ENCODE results near the gene EHMT1.
"Not testable (repeated sequence)": the region's sequence is repeated elsewhere in the genome, so short reads cannot be mapped to it uniquely, and the experiment has no call there.

Gene EHMT1

GRCh38 chr9:137720571-137721110, 101.8 kb downstream of the EHMT1 start:
- DNase-seq, result no peak

GRCh38 chr9:137721479-137721878, 102.7 kb downstream of the EHMT1 start:
- no peak for DNase-seq

DNA sequence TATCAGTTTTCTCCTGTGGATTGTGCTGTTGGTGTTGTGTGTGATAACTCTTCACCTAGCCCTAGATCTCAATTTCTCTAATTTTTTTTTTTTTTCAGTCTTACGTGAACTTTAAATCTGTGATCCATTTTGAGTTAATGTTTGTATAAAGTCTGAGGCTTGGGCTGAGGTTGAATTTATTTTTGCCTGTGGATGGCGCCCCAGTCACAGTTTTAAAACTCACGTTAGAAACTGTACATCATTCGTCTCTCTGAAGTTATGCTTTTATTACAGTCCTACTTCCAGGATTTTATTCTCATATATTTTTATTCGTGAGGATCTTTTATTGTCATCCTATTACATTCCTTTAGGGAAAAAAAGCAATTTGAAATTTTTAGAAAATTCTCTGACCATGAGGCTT, 103.1 kb downstream of the EHMT1 start:
- no peak for DNase-seq

GRCh38 chr9:137722481-137722880, 103.7 kb downstream of the EHMT1 start:
- DNase-seq, result no peak

GRCh38 chr9:137723356-137723755, 104.6 kb downstream of the EHMT1 start:
- DNase-seq, result not testable (repeated sequence)

DNA sequence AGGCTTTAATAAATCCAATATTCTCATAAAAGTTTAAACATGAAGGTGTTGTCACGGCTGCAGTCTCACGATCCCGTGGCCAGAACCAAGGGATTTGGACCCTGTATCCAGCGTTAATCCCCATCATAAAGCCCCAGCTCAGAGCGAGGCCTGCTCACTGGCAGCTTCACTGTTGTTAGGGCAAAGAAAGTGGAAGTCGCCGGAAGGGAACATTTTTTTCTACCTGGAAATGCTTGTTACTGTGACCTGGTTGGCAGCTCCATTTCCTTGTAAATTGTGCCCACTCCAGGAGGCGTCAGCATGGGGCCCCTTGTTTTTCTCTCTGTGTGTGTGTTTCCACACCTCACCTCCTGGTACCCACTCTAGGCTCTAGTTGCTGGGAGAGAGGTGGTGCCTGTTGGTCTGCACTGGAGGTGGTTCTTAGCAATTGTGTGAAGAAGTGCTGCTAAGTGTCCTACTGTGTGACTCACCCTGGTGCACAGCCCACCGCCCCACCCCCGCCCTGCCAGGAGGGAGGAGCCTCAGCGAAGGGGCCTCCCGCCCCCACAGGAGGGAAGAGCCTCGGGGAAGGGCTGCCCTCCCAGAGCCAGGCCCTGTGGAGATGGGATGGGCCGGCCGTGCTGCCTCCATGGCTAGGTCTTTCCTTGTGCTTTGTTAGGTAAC, 105.1 kb downstream of the EHMT1 start:
- no peak for DNase-seq

DNA sequence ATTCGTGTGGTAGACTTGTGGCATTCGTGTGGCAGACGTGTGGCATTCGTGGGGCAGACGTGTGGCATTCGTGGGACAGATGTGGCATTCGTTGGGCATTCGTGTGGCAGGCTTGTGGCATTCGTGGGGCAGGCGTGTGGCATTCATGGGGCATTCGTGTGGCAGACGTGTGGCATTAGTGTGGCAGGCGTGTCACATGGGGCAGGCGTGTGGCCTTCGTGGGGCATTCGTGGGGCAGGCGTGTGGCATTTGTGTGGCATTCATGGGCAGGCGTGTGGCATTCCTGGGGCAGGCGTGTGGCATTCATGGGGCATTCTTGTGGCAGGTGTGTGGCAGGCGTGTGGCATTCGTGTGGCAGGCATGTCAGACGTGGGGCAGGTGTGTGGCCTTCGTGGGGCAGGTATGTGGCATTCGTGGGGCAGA, 106.0 kb downstream of the EHMT1 start:
- no peak for DNase-seq

DNA sequence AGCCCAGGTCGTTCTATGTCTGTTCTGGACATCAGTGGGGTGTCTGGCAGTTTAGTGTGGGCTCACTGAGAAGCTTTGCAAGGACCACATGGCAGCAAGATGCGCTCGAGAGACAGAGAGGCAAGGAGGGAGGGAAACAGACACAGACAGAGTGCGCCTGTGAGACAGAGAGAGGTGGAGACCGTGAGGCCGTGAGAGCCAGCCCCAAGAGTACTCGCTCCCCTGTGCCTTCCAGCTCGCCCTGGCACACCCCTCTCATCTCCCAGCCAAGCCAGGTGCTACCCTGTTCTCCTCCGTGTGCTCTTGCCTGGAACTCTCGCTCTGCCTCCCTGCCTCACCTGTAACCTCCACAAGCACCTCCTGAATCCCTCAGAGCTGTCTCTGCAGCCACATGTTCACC, 106.8 kb downstream of the EHMT1 start:
- DNase-seq, result no peak

GRCh38 chr9:137726336-137726735, 107.5 kb downstream of the EHMT1 start:
- not testable (repeated sequence) for DNase-seq

- no peak for DNase-seq
Observed at GRCh38 chr9:137726764-137727163, 108.0 kb downstream of the EHMT1 start.

DNA sequence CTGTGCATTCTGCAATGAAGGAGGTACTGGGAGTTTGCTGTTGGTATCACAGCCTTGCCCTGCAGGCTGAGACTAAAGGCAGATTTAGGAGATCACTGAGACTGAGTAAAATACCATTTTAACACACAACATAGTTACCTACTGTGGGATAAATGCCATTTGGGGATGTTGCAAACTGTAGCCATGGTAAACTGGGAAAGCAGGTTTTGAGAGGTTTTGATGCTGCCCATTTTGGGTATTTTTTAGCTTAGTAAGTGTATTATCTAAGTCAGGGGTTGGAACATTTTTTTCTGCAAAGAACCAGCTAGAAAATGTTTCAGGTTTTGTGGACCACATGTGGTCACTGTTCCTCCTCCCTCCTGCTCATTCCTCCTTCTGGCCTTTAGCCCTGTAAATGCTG, 108.9 kb downstream of the EHMT1 start:
- no peak for DNase-seq

DNA sequence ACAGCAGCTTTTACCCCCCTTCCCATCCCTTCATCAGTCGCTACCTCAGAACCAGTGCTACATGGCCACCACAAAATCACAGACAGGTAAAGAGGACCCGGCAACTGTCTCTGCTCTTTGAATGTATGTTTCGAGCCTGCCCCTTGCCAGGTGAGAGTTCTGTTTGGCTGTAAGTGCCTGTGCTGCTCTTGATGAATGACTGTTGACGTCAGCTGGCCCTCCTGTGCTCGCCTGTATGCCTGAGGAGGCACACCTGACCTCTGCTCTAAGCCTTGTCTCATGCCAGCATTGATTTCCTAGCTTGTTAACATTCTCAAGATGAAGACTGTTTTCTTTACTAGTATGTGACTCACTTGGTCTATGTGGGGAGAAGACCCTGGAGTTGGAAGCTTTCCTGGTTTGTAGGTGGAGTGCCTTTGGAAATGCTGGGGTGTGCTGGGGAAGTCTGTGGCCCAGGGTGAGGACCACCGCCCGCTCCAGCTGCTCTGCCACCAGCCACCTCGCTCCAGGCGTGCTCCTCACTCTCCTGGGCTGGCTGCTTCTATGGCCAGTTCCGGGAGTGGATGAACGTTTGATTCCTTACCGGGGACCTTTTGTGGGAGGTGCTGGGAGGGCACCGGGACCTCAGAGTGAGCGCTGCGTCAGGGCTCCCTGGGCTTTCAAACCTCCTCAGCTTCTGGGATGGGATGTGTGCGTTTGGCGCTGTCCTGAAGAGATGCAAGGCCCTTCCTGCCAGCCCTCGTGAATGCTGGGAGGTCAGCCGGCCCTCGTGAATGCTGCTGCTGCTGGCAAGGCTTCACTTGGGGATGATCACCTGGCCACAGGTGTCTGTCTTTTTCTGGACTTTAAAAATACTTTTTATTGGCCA, 109.9 kb downstream of the EHMT1 start:
- DNase-seq, result no peak

DNA sequence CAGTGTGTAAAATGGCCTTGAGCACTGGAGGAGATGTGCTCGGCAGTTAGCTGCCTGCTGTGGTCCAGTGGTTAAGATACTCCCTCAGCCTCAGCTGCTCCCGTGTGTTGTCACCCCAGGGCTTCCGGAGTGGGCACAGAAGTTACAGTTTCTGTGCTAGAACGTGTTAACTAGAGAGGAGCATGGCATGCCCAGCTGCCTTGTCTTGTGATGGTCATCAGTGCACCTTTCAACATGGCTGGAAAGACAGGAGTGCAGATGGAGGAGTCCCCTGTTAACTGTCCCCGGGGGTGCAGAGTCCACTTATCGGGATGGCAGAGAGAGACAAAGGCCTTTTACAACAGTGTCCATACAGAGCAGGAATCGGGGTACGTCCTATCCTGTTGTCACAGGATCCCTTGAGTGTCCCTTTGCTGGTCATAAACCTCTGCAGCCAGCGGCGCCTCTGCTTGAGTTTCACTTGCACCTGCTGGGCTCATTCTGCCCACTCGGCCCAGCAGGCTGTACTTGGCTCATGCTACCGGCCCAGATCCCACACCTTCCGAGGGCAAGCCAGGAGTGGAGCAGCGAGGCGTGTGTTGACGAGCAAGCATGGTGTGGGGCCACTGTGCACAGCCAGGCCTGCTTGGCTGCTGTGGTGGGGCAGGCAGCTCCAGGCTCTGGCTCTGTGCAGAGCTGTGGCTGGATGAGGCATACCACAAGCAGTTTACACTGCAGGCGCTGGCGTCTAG, 112.6 kb downstream of the EHMT1 start:
- no peak for DNase-seq

- DNase-seq, result no peak
Observed at GRCh38 chr9:137731947-137732813, 113.4 kb downstream of the EHMT1 start.

DNA sequence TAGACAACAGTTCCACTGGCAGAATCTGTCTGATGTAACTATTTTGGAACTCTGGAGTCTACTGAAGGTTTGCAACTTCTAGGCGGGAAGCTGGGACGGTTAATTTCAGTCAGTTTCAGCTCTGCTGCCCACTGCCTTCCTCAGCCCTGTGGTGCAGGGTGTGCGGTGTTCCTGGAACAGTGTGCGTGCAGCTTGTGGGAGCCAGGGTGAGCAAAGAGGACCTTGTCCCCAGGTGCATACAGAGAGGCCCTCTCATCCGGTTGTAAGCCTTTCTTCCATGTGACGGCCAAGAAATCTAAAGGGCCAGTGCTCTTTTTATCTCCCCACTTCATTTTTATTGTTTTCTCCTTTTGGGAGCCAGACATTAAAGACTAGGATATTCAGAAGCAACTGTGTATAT, 114.6 kb downstream of the EHMT1 start:
- no peak for DNase-seq

DNA sequence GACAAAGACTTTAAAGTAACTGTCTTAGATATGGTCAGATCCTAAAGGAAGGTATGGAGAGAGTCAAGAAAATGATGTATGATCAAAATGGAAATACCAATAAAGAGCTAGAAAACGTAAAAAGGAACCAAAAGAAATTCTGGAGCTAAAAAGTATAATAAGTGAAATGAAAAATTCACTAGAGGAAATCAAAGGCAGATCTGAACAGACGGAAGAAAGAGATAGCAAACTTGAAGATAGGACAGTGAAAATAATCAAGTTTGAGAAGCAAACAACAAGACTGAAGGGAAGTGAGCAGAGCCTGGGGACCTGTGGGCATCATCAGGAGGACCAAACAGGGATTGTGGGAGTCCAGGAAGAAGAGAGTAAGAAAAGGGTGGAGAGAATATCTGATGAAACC, 115.4 kb downstream of the EHMT1 start:
- no peak for DNase-seq

DNA sequence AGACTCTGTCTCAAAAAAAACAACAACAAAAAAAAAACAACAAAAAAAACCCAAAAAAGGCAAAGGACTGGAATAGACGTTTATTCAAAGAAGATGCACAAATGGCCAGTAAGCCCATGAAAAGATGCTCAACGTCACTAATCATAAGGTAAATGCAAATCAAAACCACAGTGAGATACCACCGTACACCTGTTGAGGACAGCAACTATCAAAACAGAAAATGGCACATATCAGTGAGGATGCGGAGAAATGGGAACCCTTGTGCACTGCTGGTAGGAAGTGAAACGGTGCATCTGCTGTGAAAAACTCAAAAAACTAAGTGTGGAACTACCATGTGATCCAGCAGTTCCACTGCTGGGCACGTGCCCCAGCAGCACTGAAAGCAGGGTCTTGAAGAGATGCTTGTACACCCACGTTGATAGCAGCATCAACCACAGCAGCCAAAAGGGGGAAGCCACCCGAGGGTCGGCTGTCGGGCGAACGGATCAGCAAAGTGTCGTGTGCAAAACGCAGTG, 119.4 kb downstream of the EHMT1 start:
- not testable (repeated sequence) for DNase-seq

DNA sequence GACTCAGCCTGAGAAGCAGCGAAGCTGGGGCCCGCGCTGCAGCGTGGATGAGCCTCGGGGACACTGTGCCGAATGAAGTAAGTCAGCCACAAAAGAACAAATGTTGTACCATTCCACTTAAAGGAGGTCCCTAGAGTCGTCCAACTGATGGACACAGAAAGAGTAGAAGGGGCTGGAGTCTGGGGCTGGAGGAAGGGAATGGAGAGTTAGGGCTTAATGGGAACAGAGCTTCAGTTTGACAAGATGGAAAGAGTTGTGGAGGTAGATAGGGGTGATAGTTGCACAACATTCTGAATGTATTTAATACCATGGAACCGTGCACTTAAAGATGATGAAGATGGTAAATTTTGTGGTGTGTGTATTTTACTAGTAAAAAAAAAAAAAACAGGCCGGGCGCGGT, 119.9 kb downstream of the EHMT1 start:
- no peak for DNase-seq

DNA sequence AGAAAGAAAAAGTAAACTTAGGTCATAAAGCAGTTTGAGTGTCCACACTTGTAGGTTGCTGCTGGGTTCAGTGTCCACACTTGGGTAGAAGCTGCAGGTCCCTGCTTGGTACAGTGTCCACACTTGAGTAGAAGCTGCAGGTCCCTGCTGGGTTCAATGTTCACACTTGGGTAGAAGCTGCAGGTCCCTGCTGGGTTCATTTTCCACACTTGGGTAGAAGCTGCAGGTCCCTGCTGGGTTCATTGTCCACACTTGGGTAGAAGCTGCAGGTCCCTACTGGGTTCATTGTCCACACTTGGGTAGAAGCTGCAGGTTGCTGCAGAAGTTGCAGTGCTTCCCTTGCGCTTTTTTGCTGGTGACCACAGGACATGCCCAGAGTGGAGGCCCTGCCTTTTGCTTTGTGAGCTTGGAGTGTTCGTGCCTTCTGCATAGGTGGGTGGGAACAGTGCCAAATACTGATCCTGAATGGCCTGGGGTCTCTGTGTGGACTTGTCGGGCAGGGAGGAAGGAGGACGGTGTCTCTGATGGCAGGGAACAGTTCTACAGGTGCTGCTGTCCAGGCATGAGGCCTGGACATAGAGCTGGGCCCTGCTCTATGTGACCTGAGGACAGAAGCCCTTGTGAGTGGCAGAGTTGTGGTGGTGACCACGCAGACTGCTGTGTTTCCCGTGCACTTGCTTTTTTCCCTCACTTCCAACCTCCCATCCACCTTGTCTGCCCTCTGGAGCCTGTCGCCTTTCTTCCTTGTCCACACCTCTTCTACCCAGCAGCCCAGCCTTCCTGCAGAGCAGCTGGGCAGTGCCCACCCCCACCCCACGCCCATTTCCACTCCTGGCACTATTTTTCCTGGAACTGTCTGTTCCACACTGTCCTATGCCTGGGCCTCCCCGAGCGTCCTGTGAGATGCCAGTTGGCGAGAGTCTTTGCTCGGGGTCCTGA, 120.8 kb downstream of the EHMT1 start:
- DNase-seq, result no peak

DNA sequence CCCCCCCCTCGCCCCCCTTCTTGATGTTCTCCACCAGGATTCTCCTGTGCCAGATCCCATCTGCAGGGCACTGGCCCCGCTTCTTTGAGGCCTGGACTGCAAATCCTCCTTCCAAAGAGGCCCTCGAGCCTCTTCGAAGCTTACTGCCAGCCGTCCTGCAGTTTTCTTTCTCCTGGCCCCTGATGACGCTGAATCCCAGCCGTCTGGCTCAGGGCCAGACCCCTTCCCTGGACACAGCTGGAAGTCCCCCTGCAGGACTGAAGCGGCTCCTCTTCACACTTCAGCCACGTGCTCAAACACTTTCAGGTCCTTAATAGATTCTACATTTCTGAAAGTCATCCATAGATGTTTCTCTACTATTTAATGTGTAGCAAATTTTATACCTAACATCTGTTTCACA, 121.5 kb downstream of the EHMT1 start:
- no peak for DNase-seq

DNA sequence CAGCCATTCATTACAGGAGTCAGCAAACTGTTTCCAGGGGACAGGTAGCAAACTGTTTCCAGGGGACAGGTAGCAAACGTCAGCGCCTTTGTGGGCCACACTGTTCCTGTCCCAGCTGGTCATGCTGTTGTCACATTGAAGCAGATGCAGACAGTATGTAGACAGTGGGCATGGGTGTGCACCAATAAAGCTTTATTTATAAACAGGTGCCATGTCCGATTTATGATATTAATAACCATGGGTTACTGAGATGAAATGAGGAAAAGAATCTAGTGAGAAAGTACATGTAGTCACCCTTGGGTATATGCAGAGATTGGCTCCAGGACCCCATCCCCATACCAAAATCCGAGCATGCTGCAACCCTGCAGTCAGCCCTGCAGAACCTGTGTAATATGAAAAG, 122.5 kb downstream of the EHMT1 start:
- DNase-seq, result no peak
